ENCODE data around the gene PIK3C2B.
"Not testable (repeated sequence)": the region's sequence is repeated elsewhere in the genome, so short reads cannot be mapped to it uniquely, and the experiment has no call there.

Gene PIK3C2B

GRCh38 chr1:204521941-204522521 is 27.4 kb upstream of the PIK3C2B start:
- not testable (repeated sequence) for H3K27ac ChIP-seq (ENCODE audit: low read length); H3K4me1 ChIP-seq (ENCODE audit: insufficient read depth, low read length); H3K4me3 ChIP-seq (ENCODE audit: low read length); H3K9ac ChIP-seq (ENCODE audit: low read depth, low read length); H3K9me3 ChIP-seq (ENCODE audit: insufficient read depth, low read depth, low read length); H3K27me3 ChIP-seq (ENCODE audit: insufficient read depth, low read length)
- H3K36me3 ChIP-seq (ENCODE audit: insufficient read depth, low read depth, low read length) = peaks cover 45% of the 10 kb centered on the region

GRCh38 chr1:204520834-204521709 is 26.5 kb upstream of the PIK3C2B start:
- H3K9me3 ChIP-seq (ENCODE audit: insufficient read depth, low read depth, low read length) = peaks cover 7% of the 10 kb centered on the region
- no peak overlapping the region for H3K4me3 ChIP-seq (ENCODE audit: low read length)
- peaks cover 35% of the 10 kb centered on the region for H3K36me3 ChIP-seq (ENCODE audit: insufficient read depth, low read depth, low read length)
- H3K9ac ChIP-seq (ENCODE audit: low read depth, low read length) = no peak overlapping the region
- H3K27me3 ChIP-seq (ENCODE audit: insufficient read depth, low read length) = no peaks in the 10 kb centered on the region
- H3K27ac ChIP-seq (ENCODE audit: low read length) = no peak overlapping the region
- no peaks in the 10 kb centered on the region for H3K4me1 ChIP-seq (ENCODE audit: insufficient read depth, low read length)

- peaks cover 15% of the 10 kb centered on the region for H3K36me3 ChIP-seq (ENCODE audit: insufficient read depth, low read depth, low read length)
- not testable (repeated sequence) for H3K27me3 ChIP-seq (ENCODE audit: insufficient read depth, low read length); H3K27ac ChIP-seq (ENCODE audit: low read length); H3K4me1 ChIP-seq (ENCODE audit: insufficient read depth, low read length); H3K9me3 ChIP-seq (ENCODE audit: insufficient read depth, low read depth, low read length)
- H3K4me3 ChIP-seq (ENCODE audit: low read length) = peak overlapping the region; percentile 78
- peak overlapping the region; percentile 88; the same call in 1 of the 2 replicates for H3K9ac ChIP-seq (ENCODE audit: low read depth, low read length)
Measured at GRCh38 chr1:204517382-204517781, 22.8 kb upstream of the PIK3C2B start.

- Histone ChIP-seq H3K36me3 (ENCODE audit: insufficient read depth, low read depth, low read length) (peaks cover 15% of the 10 kb centered on the region), H3K27me3 (ENCODE audit: insufficient read depth, low read length) (no peaks in the 10 kb centered on the region), H3K9ac (ENCODE audit: low read depth, low read length) (peak within 1 kb of the TSS; percentile 88), H3K4me1 (ENCODE audit: insufficient read depth, low read length) (no peaks in the 10 kb centered on the region), H3K27ac (ENCODE audit: low read length) (peak within 1 kb of the TSS; percentile 89), H3K9me3 (ENCODE audit: insufficient read depth, low read depth, low read length) (no peaks in the 10 kb centered on the region), H3K4me3 (ENCODE audit: low read length) (peak within 1 kb of the TSS; percentile 78)
Measured at GRCh38 chr1:204516180-204516879, 21.7 kb upstream of the PIK3C2B start, which contains the start of gene MDM4. Gene MDM4 (plus strand): TSS chr1:204516406. CDS start chr1:204525519, 9,113 bp downstream.

GRCh38 chr1:204514828-204515227 is 20.2 kb upstream of the PIK3C2B start:
- H3K9me3 ChIP-seq (ENCODE audit: insufficient read depth, low read depth, low read length) = no peaks in the 10 kb centered on the region
- H3K4me3 ChIP-seq (ENCODE audit: low read length) = no peak overlapping the region
- H3K27me3 ChIP-seq (ENCODE audit: insufficient read depth, low read length) = no peaks in the 10 kb centered on the region
- peaks cover 15% of the 10 kb centered on the region for H3K36me3 ChIP-seq (ENCODE audit: insufficient read depth, low read depth, low read length)
- no peak overlapping the region for H3K27ac ChIP-seq (ENCODE audit: low read length)
- no peaks in the 10 kb centered on the region for H3K4me1 ChIP-seq (ENCODE audit: insufficient read depth, low read length)
- H3K9ac ChIP-seq (ENCODE audit: low read depth, low read length) = no peak overlapping the region

- no peak overlapping the region for H3K4me3 ChIP-seq (ENCODE audit: low read length)
- H3K27ac ChIP-seq (ENCODE audit: low read length) = no peak overlapping the region
Measured at GRCh38 chr1:204513117-204513716, 18.6 kb upstream of the PIK3C2B start.

GRCh38 chr1:204511366-204511765 is 16.8 kb upstream of the PIK3C2B start:
- Histone ChIP-seq H3K36me3 (ENCODE audit: insufficient read depth, low read depth, low read length) (no peaks in the 10 kb centered on the region), H3K9ac (ENCODE audit: low read depth, low read length) (no peak overlapping the region), H3K27ac (ENCODE audit: low read length) (no peak overlapping the region), H3K9me3 (ENCODE audit: insufficient read depth, low read depth, low read length) (no peaks in the 10 kb centered on the region), H3K27me3 (ENCODE audit: insufficient read depth, low read length) (no peaks in the 10 kb centered on the region), H3K4me3 (ENCODE audit: low read length) (no peak overlapping the region), H3K4me1 (ENCODE audit: insufficient read depth, low read length) (no peaks in the 10 kb centered on the region)

More at GRCh38 chr1:204513117-204513716, 18.6 kb upstream of the PIK3C2B start:
- no peaks in the 10 kb centered on the region for H3K4me1 ChIP-seq (ENCODE audit: insufficient read depth, low read length)
- no peaks in the 10 kb centered on the region for H3K27me3 ChIP-seq (ENCODE audit: insufficient read depth, low read length)
- no peaks in the 10 kb centered on the region for H3K9me3 ChIP-seq (ENCODE audit: insufficient read depth, low read depth, low read length)
- no peak overlapping the region for H3K9ac ChIP-seq (ENCODE audit: low read depth, low read length)
- peaks cover 7% of the 10 kb centered on the region; the same call in 1 of the 2 replicates for H3K36me3 ChIP-seq (ENCODE audit: insufficient read depth, low read depth, low read length)

- H3K27me3 ChIP-seq (ENCODE audit: insufficient read depth, low read length) = no peaks in the 10 kb centered on the region
- no peaks in the 10 kb centered on the region for H3K36me3 ChIP-seq (ENCODE audit: insufficient read depth, low read depth, low read length)
- no peak overlapping the region for H3K27ac ChIP-seq (ENCODE audit: low read length)
- H3K4me1 ChIP-seq (ENCODE audit: insufficient read depth, low read length) = no peaks in the 10 kb centered on the region
- H3K9me3 ChIP-seq (ENCODE audit: insufficient read depth, low read depth, low read length) = no peaks in the 10 kb centered on the region
- no peak overlapping the region for H3K9ac ChIP-seq (ENCODE audit: low read depth, low read length)
- H3K4me3 ChIP-seq (ENCODE audit: low read length) = no peak overlapping the region
Measured at GRCh38 chr1:204509186-204509635, 14.6 kb upstream of the PIK3C2B start.

GRCh38 chr1:204507317-204508105 is 12.9 kb upstream of the PIK3C2B start:
- H3K27me3 ChIP-seq (ENCODE audit: insufficient read depth, low read length) = no peaks in the 10 kb centered on the region
- no peaks in the 10 kb centered on the region for H3K36me3 ChIP-seq (ENCODE audit: insufficient read depth, low read depth, low read length)
- peaks cover 3% of the 10 kb centered on the region; the same call in 1 of the 2 replicates for H3K4me1 ChIP-seq (ENCODE audit: insufficient read depth, low read length)
- H3K27ac ChIP-seq (ENCODE audit: low read length) = peak overlapping the region; percentile 26
- peak overlapping the region; percentile 85 for H3K4me3 ChIP-seq (ENCODE audit: low read length)
- peak overlapping the region; percentile 91 for H3K9ac ChIP-seq (ENCODE audit: low read depth, low read length)
- H3K9me3 ChIP-seq (ENCODE audit: insufficient read depth, low read depth, low read length) = no peaks in the 10 kb centered on the region

- peak overlapping the region; percentile 26 for H3K27ac ChIP-seq (ENCODE audit: low read length)
- peak overlapping the region; percentile 85 for H3K4me3 ChIP-seq (ENCODE audit: low read length)
- peak overlapping the region; percentile 91 for H3K9ac ChIP-seq (ENCODE audit: low read depth, low read length)
- peaks cover 3% of the 10 kb centered on the region; the same call in 1 of the 2 replicates for H3K4me1 ChIP-seq (ENCODE audit: insufficient read depth, low read length)
- no peaks in the 10 kb centered on the region for H3K27me3 ChIP-seq (ENCODE audit: insufficient read depth, low read length)
- H3K9me3 ChIP-seq (ENCODE audit: insufficient read depth, low read depth, low read length) = no peaks in the 10 kb centered on the region
- H3K36me3 ChIP-seq (ENCODE audit: insufficient read depth, low read depth, low read length) = no peaks in the 10 kb centered on the region
Measured at GRCh38 chr1:204506969-204507316, 12.3 kb upstream of the PIK3C2B start.

Data from iPS-20b (cell line).